ENCODE measurements around the gene BMP5. TPM values are rescaled to one million over a fixed set of nuclear protein-coding genes. Genes with fewer than 3 reads are reported as not detected.

Gene BMP5
- total RNA-seq, 2 experiments from 2014 or later: not detected

DNA sequence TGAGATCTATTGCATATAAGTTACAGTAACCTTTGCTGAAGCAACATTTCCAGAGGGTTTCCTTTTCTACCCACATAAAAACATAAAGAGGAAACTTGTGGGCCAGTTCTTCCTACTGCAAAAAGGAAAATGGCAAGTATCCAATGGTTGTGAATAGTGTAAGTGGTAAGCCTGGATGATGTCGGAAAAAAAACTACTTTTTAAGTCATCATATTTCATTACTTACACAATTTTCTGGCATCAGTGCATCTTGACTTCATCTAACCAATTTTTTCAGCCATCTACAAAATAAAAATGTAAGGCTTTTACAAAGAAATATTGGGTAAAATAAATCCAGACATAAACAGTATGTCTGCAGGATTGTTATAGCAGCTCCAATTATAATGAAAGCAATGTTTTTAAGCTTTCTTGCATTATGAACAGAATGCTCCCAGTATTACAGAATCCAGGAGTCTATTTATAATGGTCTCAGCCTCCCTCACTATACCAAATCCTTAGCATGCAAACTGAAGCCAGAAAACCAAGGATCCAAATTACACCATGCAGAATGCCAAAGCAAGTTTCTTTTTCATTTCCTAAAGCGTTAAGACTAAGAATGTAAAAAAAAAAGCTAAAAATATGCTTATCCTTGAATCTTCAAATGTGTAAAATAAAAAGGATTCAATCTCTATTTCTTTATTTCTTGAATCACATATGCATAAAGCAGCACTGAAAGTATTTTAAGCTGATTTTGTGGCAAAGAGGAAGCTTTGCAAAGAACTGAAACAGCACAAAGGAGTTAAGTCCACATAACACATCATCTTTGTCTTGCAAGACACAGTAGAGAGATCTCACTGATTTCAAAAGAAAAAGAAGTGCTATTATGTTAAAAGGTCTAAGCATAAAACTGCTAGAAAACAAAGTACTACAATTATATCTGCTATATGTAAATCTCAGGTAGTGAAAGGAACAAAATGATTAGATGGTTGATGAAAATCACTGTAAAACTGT is 169.6 kb downstream of the BMP5 start:
- Mint-ChIP-seq H3K4me1 (ENCODE audit: low read depth) (no peaks in the 10 kb centered on the region), H3K27ac (no peak overlapping the region), H3K27me3 (no peaks in the 10 kb centered on the region), H3K36me3 (ENCODE audit: low read depth) (no peaks in the 10 kb centered on the region), H3K9me3 (peaks cover 12% of the 10 kb centered on the region), H3K4me3 (no peak overlapping the region)
- TF ChIP-seq, protein P1, sequence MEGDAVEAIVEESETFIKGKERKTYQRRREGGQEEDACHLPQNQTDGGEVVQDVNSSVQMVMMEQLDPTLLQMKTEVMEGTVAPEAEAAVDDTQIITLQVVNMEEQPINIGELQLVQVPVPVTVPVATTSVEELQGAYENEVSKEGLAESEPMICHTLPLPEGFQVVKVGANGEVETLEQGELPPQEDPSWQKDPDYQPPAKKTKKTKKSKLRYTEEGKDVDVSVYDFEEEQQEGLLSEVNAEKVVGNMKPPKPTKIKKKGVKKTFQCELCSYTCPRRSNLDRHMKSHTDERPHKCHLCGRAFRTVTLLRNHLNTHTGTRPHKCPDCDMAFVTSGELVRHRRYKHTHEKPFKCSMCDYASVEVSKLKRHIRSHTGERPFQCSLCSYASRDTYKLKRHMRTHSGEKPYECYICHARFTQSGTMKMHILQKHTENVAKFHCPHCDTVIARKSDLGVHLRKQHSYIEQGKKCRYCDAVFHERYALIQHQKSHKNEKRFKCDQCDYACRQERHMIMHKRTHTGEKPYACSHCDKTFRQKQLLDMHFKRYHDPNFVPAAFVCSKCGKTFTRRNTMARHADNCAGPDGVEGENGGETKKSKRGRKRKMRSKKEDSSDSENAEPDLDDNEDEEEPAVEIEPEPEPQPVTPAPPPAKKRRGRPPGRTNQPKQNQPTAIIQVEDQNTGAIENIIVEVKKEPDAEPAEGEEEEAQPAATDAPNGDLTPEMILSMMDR (IDR thresholded peaks at IDR 0.05): no peak
- ChIA-PET POLR2A (no interaction called here), CTCF (no interaction called here)
- no peak for DNase-seq
- ATAC-seq: no peak
- intact Hi-C loops (cut with micrococcal nuclease): no loop called here

GRCh38 chr6:55704421-55704820 is 171.0 kb downstream of the BMP5 start:
- H3K36me3 Mint-ChIP-seq (ENCODE audit: low read depth): no peaks in the 10 kb centered on the region
- no peaks in the 10 kb centered on the region for H3K4me1 Mint-ChIP-seq (ENCODE audit: low read depth)
- ATAC-seq (no peak), DNase-seq (no peak)
- POLR2A ChIA-PET: no interaction called here
- H3K4me3 Mint-ChIP-seq: no peak overlapping the region
- H3K27ac Mint-ChIP-seq: no peak overlapping the region
- peaks cover 12% of the 10 kb centered on the region for H3K9me3 Mint-ChIP-seq
- intact Hi-C loops (cut with micrococcal nuclease): no loop called here
- CTCF ChIA-PET: no interaction called here
- TF ChIP-seq, protein P1 (IDR thresholded peaks at IDR 0.05): no peak
- no peaks in the 10 kb centered on the region for H3K27me3 Mint-ChIP-seq
